HEK293 (cell line): ENCODE measurements around the gene CCDC141.

ENCODE experiments used
- CTCF ChIP-seq: fragments of 450-650 bp; formaldehyde crosslinking; IDR thresholded peaks from 2 replicates; pipeline ENCODE4 v1.5.1; 2016; ENCODE audit warnings: missing biosample characterization, missing genetic modification characterization
- MZF1 ChIP-seq: fragments of 450-650 bp; formaldehyde crosslinking; IDR thresholded peaks from 2 replicates; pipeline ENCODE4 v1.5.1; 2017; ENCODE audit warnings: missing biosample characterization, missing genetic modification characterization, borderline replicate concordance
- ZFHX2 ChIP-seq: fragments of 450-650 bp; formaldehyde crosslinking; conservative IDR thresholded peaks from 2 replicates; pipeline ENCODE4 v1.5.1; 2016; ENCODE audit warnings: missing biosample characterization, missing genetic modification characterization
- ZNF302 ChIP-seq: fragments of 450-650 bp; formaldehyde crosslinking; IDR thresholded peaks from 2 replicates; pipeline ENCODE4 v1.5.1; 2016; ENCODE audit warnings: missing biosample characterization, missing genetic modification characterization, low read depth
- ZNF341 ChIP-seq: fragments of 450-650 bp; formaldehyde crosslinking; IDR thresholded peaks from 2 replicates; pipeline ENCODE4; 2016; ENCODE audit warnings: low read depth, missing biosample characterization, missing genetic modification characterization
- ZNF76 ChIP-seq: fragments of 450-650 bp; formaldehyde crosslinking; IDR thresholded peaks from 2 replicates; pipeline ENCODE4; 2016; ENCODE audit warnings: low read depth, missing biosample characterization, missing genetic modification characterization, borderline replicate concordance

- TF ChIP-seq CTCF (tag by site-specific recombination) (peak; percentile 49; the same call in 1 of the 2 replicates), ZNF76 (tag by site-specific recombination) (no peak), ZFHX2 (tag by site-specific recombination) (no peak), ZNF341 (no peak), MZF1 (no peak), ZNF302 (tag by site-specific recombination) (no peak)
Observed at GRCh38 chr2:178891265-178891958, 158.5 kb downstream of the CCDC141 start.
